K562 (cell line): ENCODE results near the gene ZNF680. TPM values are rescaled to one million over a fixed set of nuclear protein-coding genes. Genes with fewer than 3 reads are reported as not detected.
A peak's percentile ranks its signal among the peaks of the same experiment; 100 is the strongest.

Source experiments
- CHD1 ChIP-seq: fragments of 200-600 bp; sonication (generic); IDR thresholded peaks from one replicate; pipeline ENCODE4 v1.6.1; 2012; ENCODE audit warnings: mild to moderate bottlenecking, moderate library complexity, low read length, inconsistent platforms
- ELF1 ChIP-seq: fragments of 200-800 bp; sonication (Bioruptor generic); IDR thresholded peaks from 2 replicates; pipeline ENCODE4 v1.6.1; 2016; ENCODE audit warnings: missing genetic modification characterization, missing compliant biosample characterization
- NR3C1 ChIP-seq: sonication (generic); formaldehyde crosslinking; IDR thresholded peaks from 2 replicates; pipeline ENCODE4 v1.8.1; 2022; ENCODE audit warnings: missing genetic modification reagents
- RB1 ChIP-seq: fragments of 450-650 bp; IDR thresholded peaks from 2 replicates; pipeline ENCODE4 v1.6.1; 2017; ENCODE audit warnings: low read depth, mild to moderate bottlenecking
- ZNF75A ChIP-seq: fragments of 450-650 bp; formaldehyde crosslinking; IDR thresholded peaks from 2 replicates; pipeline ENCODE4 v1.4.0; 2020; ENCODE audit warnings: mild to moderate bottlenecking
- ZNF76 ChIP-seq: fragments of 250-450 bp; sonication (Bioruptor Pico); IDR thresholded peaks from 2 replicates; pipeline ENCODE4 v1.4.0; 2020; ENCODE audit warnings: mild to moderate bottlenecking, moderate library complexity, borderline replicate concordance
- polyA plus RNA-seq, 8 experiments: library from polyadenylated mRNA; depleted of rRNA in 4 of 8; stranded (reverse) in 5 of 8; unstranded in 3 of 8; fragments of >200 nt; fragmentation: Nextera tagmentation in 2 of 8; fragmentation: Illumina TruSeq in 1 of 8; extraction: Ambion mirVana in 2 of 8; extraction: Trizol in 1 of 8; gene quantifications; 2 replicates each; pipeline versions ENCODE4 v1.2.1 to v1.2.3, GENCODE V29; 2011 to 2014; ENCODE audit warnings: inconsistent platforms in 1 of 8, missing spikeins in 1 of 8
- total RNA-seq, 7 experiments: library from RNA; depleted of rRNA in 6 of 7; stranded (reverse); fragments of >200 nt in 6 of 7; fragmentation: Illumina TruSeq in 2 of 7; extraction: Trizol in 2 of 7; gene quantifications; 2 replicates each; pipeline versions ENCODE4 v1.2.1 to v1.2.3, GENCODE V29; 2011 to 2021; ENCODE audit warnings: low replicate concordance in 1 of 7
- TF ChIP-seq, protein P1 (sequence below): fragments of 200-600 bp; sonication (generic); IDR thresholded peaks from one replicate; pipeline ENCODE4 v1.6.1; 2012; ENCODE audit warnings: mild to moderate bottlenecking, low read depth, low read length, inconsistent platforms
- TF ChIP-seq, protein P2 (sequence below): fragments of 450-650 bp; IDR thresholded peaks from 2 replicates; pipeline ENCODE4 v1.6.1; 2016; ENCODE audit warnings: antibody characterized with exemption
- TF ChIP-seq, protein P3 (sequence below): fragments of 450-650 bp; conservative IDR thresholded peaks from 2 replicates; pipeline ENCODE4 v1.6.1; 2016; ENCODE audit warnings: missing genetic modification characterization, low read depth, mild to moderate bottlenecking, missing compliant biosample characterization, moderate library complexity
- TF ChIP-seq, protein P4 (sequence below), 2 experiments: fragments of 450-650 bp; conservative IDR thresholded peaks; 2 replicates each; pipeline ENCODE4 v1.6.1; 2017; ENCODE audit warnings: mild to moderate bottlenecking in 2 of 2, moderate library complexity in 2 of 2
- TF ChIP-seq, protein P5 (sequence below): IDR thresholded peaks from 2 replicates; pipeline ENCODE4 v1.6.1; 2011; ENCODE audit not compliant: insufficient read length; ENCODE audit errors: extremely low read depth

The ZNF680 gene
- total and polyA plus RNA-seq, 9 of the 15 experiments (the other 6 are each of a cell fraction or from before 2014, with no cell fraction given): 7.0 to 25.0 (median 12.0) TPM

DNA sequence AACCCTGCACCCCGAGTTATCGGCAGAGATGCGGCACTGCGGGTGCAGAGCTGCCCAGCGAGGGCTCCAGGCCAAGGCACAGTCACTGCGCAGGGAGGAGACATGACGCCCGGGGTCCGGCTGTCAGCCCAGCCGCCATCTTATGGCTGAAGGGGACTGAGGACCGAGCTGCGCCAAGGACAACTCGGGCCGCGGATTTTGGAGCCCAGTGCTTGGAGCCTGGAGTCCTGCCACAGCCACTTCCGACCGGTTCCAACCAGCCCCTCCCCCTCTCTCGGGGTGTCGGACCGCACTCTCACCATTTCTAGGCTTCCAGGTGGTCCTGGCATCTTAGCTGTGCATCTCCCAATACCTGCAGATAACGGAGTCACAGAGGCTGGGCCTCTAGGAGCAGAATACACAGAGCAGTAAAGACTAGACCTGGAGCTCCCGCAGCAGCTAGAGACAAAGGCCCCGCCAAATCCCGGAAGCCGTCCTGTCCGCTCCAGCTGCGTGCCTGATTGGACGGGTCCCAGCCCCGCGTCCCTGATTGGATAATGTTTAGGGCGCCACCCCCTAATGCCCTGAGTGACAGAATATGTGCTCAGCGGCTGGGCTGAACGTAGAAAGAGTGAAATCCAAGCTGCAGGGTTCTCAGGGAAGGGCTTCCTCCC lies at the start of gene ZNF680 (continued):
- TF ChIP-seq, protein P1, sequence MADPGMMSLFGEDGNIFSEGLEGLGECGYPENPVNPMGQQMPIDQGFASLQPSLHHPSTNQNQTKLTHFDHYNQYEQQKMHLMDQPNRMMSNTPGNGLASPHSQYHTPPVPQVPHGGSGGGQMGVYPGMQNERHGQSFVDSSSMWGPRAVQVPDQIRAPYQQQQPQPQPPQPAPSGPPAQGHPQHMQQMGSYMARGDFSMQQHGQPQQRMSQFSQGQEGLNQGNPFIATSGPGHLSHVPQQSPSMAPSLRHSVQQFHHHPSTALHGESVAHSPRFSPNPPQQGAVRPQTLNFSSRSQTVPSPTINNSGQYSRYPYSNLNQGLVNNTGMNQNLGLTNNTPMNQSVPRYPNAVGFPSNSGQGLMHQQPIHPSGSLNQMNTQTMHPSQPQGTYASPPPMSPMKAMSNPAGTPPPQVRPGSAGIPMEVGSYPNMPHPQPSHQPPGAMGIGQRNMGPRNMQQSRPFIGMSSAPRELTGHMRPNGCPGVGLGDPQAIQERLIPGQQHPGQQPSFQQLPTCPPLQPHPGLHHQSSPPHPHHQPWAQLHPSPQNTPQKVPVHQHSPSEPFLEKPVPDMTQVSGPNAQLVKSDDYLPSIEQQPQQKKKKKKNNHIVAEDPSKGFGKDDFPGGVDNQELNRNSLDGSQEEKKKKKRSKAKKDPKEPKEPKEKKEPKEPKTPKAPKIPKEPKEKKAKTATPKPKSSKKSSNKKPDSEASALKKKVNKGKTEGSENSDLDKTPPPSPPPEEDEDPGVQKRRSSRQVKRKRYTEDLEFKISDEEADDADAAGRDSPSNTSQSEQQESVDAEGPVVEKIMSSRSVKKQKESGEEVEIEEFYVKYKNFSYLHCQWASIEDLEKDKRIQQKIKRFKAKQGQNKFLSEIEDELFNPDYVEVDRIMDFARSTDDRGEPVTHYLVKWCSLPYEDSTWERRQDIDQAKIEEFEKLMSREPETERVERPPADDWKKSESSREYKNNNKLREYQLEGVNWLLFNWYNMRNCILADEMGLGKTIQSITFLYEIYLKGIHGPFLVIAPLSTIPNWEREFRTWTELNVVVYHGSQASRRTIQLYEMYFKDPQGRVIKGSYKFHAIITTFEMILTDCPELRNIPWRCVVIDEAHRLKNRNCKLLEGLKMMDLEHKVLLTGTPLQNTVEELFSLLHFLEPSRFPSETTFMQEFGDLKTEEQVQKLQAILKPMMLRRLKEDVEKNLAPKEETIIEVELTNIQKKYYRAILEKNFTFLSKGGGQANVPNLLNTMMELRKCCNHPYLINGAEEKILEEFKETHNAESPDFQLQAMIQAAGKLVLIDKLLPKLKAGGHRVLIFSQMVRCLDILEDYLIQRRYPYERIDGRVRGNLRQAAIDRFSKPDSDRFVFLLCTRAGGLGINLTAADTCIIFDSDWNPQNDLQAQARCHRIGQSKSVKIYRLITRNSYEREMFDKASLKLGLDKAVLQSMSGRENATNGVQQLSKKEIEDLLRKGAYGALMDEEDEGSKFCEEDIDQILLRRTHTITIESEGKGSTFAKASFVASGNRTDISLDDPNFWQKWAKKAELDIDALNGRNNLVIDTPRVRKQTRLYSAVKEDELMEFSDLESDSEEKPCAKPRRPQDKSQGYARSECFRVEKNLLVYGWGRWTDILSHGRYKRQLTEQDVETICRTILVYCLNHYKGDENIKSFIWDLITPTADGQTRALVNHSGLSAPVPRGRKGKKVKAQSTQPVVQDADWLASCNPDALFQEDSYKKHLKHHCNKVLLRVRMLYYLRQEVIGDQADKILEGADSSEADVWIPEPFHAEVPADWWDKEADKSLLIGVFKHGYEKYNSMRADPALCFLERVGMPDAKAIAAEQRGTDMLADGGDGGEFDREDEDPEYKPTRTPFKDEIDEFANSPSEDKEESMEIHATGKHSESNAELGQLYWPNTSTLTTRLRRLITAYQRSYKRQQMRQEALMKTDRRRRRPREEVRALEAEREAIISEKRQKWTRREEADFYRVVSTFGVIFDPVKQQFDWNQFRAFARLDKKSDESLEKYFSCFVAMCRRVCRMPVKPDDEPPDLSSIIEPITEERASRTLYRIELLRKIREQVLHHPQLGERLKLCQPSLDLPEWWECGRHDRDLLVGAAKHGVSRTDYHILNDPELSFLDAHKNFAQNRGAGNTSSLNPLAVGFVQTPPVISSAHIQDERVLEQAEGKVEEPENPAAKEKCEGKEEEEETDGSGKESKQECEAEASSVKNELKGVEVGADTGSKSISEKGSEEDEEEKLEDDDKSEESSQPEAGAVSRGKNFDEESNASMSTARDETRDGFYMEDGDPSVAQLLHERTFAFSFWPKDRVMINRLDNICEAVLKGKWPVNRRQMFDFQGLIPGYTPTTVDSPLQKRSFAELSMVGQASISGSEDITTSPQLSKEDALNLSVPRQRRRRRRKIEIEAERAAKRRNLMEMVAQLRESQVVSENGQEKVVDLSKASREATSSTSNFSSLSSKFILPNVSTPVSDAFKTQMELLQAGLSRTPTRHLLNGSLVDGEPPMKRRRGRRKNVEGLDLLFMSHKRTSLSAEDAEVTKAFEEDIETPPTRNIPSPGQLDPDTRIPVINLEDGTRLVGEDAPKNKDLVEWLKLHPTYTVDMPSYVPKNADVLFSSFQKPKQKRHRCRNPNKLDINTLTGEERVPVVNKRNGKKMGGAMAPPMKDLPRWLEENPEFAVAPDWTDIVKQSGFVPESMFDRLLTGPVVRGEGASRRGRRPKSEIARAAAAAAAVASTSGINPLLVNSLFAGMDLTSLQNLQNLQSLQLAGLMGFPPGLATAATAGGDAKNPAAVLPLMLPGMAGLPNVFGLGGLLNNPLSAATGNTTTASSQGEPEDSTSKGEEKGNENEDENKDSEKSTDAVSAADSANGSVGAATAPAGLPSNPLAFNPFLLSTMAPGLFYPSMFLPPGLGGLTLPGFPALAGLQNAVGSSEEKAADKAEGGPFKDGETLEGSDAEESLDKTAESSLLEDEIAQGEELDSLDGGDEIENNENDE: no peak
- TF ChIP-seq, protein P2, sequence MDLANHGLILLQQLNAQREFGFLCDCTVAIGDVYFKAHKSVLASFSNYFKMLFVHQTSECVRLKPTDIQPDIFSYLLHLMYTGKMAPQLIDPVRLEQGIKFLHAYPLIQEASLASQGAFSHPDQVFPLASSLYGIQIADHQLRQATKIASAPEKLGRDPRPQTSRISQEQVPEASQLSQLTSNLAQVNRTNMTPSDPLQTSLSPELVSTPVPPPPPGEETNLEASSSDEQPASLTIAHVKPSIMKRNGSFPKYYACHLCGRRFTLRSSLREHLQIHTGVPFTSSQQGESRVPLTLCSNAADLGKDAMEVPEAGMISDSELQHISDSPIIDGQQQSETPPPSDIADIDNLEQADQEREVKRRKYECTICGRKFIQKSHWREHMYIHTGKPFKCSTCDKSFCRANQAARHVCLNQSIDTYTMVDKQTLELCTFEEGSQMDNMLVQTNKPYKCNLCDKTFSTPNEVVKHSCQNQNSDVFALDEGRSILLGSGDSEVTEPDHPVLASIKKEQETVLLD: no peak
- TF ChIP-seq, protein P3, sequence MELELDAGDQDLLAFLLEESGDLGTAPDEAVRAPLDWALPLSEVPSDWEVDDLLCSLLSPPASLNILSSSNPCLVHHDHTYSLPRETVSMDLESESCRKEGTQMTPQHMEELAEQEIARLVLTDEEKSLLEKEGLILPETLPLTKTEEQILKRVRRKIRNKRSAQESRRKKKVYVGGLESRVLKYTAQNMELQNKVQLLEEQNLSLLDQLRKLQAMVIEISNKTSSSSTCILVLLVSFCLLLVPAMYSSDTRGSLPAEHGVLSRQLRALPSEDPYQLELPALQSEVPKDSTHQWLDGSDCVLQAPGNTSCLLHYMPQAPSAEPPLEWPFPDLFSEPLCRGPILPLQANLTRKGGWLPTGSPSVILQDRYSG (tag): no peak
- TF ChIP-seq ZNF76 (no peak), RB1 (peak; percentile 61), ZNF75A (CRISPR knock-in tag) (no peak), ELF1 (tag) (peak; percentile 74), CHD1 (no peak), NR3C1 (CRISPR knock-in tag) (no peak)
- TF ChIP-seq, protein P4, sequence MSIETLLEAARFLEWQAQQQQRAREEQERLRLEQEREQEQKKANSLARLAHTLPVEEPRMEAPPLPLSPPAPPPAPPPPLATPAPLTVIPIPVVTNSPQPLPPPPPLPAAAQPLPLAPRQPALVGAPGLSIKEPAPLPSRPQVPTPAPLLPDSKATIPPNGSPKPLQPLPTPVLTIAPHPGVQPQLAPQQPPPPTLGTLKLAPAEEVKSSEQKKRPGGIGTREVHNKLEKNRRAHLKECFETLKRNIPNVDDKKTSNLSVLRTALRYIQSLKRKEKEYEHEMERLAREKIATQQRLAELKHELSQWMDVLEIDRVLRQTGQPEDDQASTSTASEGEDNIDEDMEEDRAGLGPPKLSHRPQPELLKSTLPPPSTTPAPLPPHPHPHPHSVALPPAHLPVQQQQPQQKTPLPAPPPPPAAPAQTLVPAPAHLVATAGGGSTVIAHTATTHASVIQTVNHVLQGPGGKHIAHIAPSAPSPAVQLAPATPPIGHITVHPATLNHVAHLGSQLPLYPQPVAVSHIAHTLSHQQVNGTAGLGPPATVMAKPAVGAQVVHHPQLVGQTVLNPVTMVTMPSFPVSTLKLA (conservative IDR thresholded peaks at IDR 0.05): peak in 1 of 2 experiments; percentile 48; a peak in 1 of 4 replicates
- TF ChIP-seq, protein P5, sequence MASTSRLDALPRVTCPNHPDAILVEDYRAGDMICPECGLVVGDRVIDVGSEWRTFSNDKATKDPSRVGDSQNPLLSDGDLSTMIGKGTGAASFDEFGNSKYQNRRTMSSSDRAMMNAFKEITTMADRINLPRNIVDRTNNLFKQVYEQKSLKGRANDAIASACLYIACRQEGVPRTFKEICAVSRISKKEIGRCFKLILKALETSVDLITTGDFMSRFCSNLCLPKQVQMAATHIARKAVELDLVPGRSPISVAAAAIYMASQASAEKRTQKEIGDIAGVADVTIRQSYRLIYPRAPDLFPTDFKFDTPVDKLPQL: no peak
